NT2/D1 (cell line): ENCODE measurements around the gene DIP2C.
"Not testable (repeated sequence)": the region's sequence is repeated elsewhere in the genome, so short reads cannot be mapped to it uniquely, and the experiment has no call there.

Source experiments
- SUZ12 ChIP-seq: IDR thresholded peaks from 2 replicates; pipeline ENCODE4 v1.6.1; 2011; ENCODE audit not compliant: insufficient read length, insufficient read depth; ENCODE audit errors: extremely low read depth
- YY1 ChIP-seq: IDR thresholded peaks from 2 replicates; pipeline ENCODE4 v1.6.1; 2011; ENCODE audit not compliant: insufficient read length, insufficient read depth
- ZNF274 ChIP-seq: IDR thresholded peaks from 2 replicates; pipeline ENCODE4 v1.6.1; 2011; ENCODE audit warnings: mild to moderate bottlenecking, low read depth, low read length

GRCh38 chr10:394439-395101 lies 294.9 kb downstream of the DIP2C start:
- TF ChIP-seq YY1, SUZ12, ZNF274: not testable (repeated sequence)
